Loucy (cell line): ENCODE results near the gene LETM1.

Source experiments
- H2AFZ ChIP-seq: fragments of 200-600 bp; sonication (generic); 2 replicates; pipeline ENCODE4 v1.6.0; 2016; ENCODE audit warnings: antibody characterized with exemption, mild to moderate bottlenecking, low read length, moderate library complexity
- H3F3A ChIP-seq: fragments of 200-600 bp; 2 replicates; pipeline ENCODE4 v1.6.0; 2016; ENCODE audit warnings: antibody characterized with exemption, low read depth, mild to moderate bottlenecking
- H3K27me3 ChIP-seq: fragments of 200-600 bp; sonication (generic); 2 replicates; pipeline ENCODE4 v1.6.1; 2014; ENCODE audit warnings: low read length, mild to moderate bottlenecking; ENCODE audit not compliant: insufficient read depth, poor library complexity, severe bottlenecking
- H3K36me3 ChIP-seq: fragments of 200-600 bp; sonication (generic); 2 replicates; pipeline ENCODE4 v1.6.1; 2016; ENCODE audit warnings: low read length; ENCODE audit not compliant: insufficient read depth
- H3K4me1 ChIP-seq: fragments of 200-600 bp; sonication (generic); 2 replicates; pipeline ENCODE4 v1.5.1; 2014; ENCODE audit warnings: low read length, mild to moderate bottlenecking; ENCODE audit not compliant: insufficient read depth, poor library complexity, severe bottlenecking
- H3K4me2 ChIP-seq: fragments of 200-600 bp; sonication (generic); 2 replicates; pipeline ENCODE4 v1.6.0; 2014; ENCODE audit warnings: antibody characterized with exemption, low read length, low read depth, mild to moderate bottlenecking; ENCODE audit not compliant: poor library complexity, severe bottlenecking
- H3K4me3 ChIP-seq: fragments of 200-600 bp; sonication (generic); 2 replicates; pipeline ENCODE4 v1.5.1; 2014; ENCODE audit warnings: low read length, mild to moderate bottlenecking, mixed read lengths; ENCODE audit not compliant: poor library complexity, severe bottlenecking
- H3K79me2 ChIP-seq: fragments of 200-600 bp; sonication (generic); 2 replicates; pipeline ENCODE4 v1.6.1; 2014; ENCODE audit warnings: low read length; ENCODE audit not compliant: insufficient read depth
- H3K9ac ChIP-seq: fragments of 200-600 bp; sonication (generic); 2 replicates; pipeline ENCODE4 v1.6.0; 2014; ENCODE audit warnings: mild to moderate bottlenecking, low read depth, low read length, moderate library complexity; ENCODE audit not compliant: poor library complexity, severe bottlenecking
- H3K9me2 ChIP-seq: fragments of 200-600 bp; sonication (generic); replicated peaks from 2 replicates; pipeline ENCODE4 v1.6.1; 2016; ENCODE audit warnings: low read depth, low read length, mixed read lengths
- H3K9me3 ChIP-seq: fragments of 200-600 bp; sonication (generic); 2 replicates; pipeline ENCODE4 v1.6.1; 2014; ENCODE audit warnings: mild to moderate bottlenecking, antibody characterized with exemption, low read length, low read depth; ENCODE audit not compliant: insufficient read depth
- H4K20me1 ChIP-seq: fragments of 200-600 bp; sonication (generic); 2 replicates; pipeline ENCODE4 v1.6.0; 2014; ENCODE audit warnings: antibody characterized with exemption, low read length, mild to moderate bottlenecking; ENCODE audit not compliant: insufficient read depth, poor library complexity, severe bottlenecking
- EZH2phosphoT487 ChIP-seq: fragments of 200-600 bp; IDR thresholded peaks from 2 replicates; pipeline ENCODE4 v1.6.1; 2018; ENCODE audit warnings: antibody characterized with exemption, mild to moderate bottlenecking, moderate library complexity, borderline replicate concordance
- TF ChIP-seq, protein P1 (sequence below): fragments of 200-600 bp; sonication (generic); conservative IDR thresholded peaks from 2 replicates; pipeline ENCODE4 v1.5.1; 2014; ENCODE audit warnings: mild to moderate bottlenecking, antibody characterized with exemption, low read length

Gene LETM1

DNA sequence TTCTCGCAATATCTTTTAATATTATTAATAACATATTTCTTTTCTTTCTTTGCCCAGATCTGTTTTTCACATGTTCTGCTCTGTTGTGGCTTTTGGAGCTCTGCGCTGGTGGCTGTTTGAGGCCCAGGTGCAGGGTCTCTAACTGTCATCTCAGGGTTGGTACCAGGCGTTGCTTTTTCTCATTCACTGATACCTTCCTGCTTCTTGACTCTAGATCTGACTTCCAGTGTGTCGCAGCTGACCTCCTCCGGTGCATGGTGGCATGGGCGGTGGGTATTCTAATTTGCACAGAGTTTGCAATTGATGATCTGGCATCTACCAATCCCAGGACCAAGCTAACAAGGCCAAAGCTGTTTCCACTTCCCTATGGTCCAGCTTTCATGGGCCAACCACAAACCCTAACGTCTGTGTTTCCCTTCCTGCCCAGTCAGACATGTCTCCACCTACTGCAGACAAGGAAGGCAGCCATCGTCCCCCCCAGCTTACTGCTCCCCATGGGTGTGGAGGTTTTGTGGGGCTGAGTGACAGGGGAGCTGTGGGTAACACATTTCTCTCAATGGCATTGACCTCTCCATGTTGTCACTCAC, 25.2 kb downstream of the LETM1 start:
- H3K79me2 ChIP-seq: no peaks in the 10 kb centered on the region
- no peak overlapping the region for H3K9ac ChIP-seq
- H3K9me2 ChIP-seq: no peaks in the 10 kb centered on the region
- H2AFZ ChIP-seq: no peak overlapping the region
- H3F3A ChIP-seq: no peaks in the 10 kb centered on the region
- H3K9me3 ChIP-seq: no peaks in the 10 kb centered on the region
- H3K36me3 ChIP-seq: peaks cover 44% of the 10 kb centered on the region; the same call in 1 of the 2 replicates
- no peak overlapping the region for H3K4me3 ChIP-seq
- H3K4me1 ChIP-seq: no peaks in the 10 kb centered on the region
- H3K4me2 ChIP-seq: no peak overlapping the region
- H4K20me1 ChIP-seq: no peaks in the 10 kb centered on the region
- TF ChIP-seq, protein P1, sequence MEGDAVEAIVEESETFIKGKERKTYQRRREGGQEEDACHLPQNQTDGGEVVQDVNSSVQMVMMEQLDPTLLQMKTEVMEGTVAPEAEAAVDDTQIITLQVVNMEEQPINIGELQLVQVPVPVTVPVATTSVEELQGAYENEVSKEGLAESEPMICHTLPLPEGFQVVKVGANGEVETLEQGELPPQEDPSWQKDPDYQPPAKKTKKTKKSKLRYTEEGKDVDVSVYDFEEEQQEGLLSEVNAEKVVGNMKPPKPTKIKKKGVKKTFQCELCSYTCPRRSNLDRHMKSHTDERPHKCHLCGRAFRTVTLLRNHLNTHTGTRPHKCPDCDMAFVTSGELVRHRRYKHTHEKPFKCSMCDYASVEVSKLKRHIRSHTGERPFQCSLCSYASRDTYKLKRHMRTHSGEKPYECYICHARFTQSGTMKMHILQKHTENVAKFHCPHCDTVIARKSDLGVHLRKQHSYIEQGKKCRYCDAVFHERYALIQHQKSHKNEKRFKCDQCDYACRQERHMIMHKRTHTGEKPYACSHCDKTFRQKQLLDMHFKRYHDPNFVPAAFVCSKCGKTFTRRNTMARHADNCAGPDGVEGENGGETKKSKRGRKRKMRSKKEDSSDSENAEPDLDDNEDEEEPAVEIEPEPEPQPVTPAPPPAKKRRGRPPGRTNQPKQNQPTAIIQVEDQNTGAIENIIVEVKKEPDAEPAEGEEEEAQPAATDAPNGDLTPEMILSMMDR: no peak
- TF ChIP-seq EZH2phosphoT487: no peak
- no peaks in the 10 kb centered on the region for H3K27me3 ChIP-seq

DNA sequence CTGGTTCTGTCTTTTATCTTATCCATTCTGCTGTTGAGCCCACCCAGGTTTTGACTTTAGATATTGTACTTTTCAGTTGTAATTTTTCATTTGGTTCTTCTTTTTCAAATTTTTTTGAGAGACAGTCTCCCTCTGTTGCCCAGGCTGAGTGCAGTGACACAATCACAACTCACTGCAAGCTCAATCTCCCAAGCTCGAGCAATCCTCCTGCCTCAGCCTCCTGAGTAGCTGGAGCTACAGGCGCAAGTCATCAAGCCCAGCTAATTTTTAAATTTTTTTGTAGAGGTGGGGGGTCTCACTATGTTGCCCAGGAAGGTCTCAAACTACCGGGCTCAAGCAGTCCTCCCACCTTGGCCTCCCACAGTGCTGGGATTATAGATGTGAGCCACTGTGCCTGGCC, 25.7 kb downstream of the LETM1 start:
- H3K9me3 ChIP-seq: no peaks in the 10 kb centered on the region
- H3K79me2 ChIP-seq: no peaks in the 10 kb centered on the region
- no peaks in the 10 kb centered on the region for H3K4me1 ChIP-seq
- no peak overlapping the region for H2AFZ ChIP-seq
- H3K27me3 ChIP-seq: no peaks in the 10 kb centered on the region
- no peaks in the 10 kb centered on the region for H3K9me2 ChIP-seq
- peaks cover 43% of the 10 kb centered on the region; the same call in 1 of the 2 replicates for H3K36me3 ChIP-seq
- no peak overlapping the region for H3K4me2 ChIP-seq
- no peak overlapping the region for H3K4me3 ChIP-seq
- no peaks in the 10 kb centered on the region for H4K20me1 ChIP-seq
- TF ChIP-seq, protein P1: no peak
- TF ChIP-seq EZH2phosphoT487: no peak
- no peak overlapping the region for H3K9ac ChIP-seq
- no peaks in the 10 kb centered on the region for H3F3A ChIP-seq

DNA sequence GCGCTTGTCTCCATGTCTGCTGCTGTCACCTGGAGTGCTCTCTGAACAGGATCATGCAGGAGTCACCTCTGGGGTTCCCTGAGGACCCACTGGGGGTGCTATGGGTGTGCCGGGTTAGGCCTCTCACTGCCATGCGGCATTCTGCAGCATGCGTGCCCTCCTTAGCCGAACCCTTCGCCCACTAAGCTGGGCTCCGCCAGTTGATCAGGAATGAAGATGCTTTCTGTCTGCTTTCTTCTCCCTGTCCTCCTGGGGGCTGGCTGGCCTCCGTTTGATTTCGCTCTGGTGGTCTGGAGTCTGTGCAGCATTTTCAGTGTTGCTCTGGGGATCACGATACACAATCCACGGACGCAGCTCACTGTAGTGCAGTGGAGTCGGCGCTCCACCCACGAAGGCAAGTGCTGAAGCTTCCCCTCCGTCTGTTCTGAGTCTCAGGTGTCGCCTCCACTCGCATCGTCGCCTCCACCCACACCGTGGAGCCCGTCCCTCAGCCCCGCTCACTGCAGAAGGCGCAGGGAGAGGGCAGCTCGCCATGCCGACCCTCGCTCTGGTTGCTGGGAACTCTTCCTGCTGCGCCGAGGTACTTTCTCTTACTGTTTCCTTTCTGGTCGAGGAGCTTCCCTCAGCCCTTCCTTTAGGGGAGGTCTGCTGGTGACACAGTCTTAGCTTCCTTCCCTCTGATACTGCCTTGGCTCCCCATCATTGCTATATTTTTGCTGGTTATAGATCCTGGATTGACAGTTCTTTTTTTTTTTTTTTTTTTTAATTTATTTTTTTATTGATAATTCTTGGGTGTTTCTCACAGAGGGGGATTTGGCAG, 29.2 kb downstream of the LETM1 start:
- Histone ChIP-seq H3K36me3 (peaks cover 41% of the 10 kb centered on the region; the same call in 1 of the 2 replicates), H3K9ac (no peak overlapping the region), H3K79me2 (no peaks in the 10 kb centered on the region), H2AFZ (no peak overlapping the region), H3F3A (no peaks in the 10 kb centered on the region), H3K4me2 (no peak overlapping the region), H4K20me1 (no peaks in the 10 kb centered on the region), H3K27me3 (no peaks in the 10 kb centered on the region), H3K4me3 (no peak overlapping the region), H3K9me2 (no peaks in the 10 kb centered on the region), H3K9me3 (no peaks in the 10 kb centered on the region), H3K4me1 (no peaks in the 10 kb centered on the region)
- TF ChIP-seq, protein P1: no peak
